Measurements from ENCODE around the gene APBB2.

The APBB2 gene

DNA sequence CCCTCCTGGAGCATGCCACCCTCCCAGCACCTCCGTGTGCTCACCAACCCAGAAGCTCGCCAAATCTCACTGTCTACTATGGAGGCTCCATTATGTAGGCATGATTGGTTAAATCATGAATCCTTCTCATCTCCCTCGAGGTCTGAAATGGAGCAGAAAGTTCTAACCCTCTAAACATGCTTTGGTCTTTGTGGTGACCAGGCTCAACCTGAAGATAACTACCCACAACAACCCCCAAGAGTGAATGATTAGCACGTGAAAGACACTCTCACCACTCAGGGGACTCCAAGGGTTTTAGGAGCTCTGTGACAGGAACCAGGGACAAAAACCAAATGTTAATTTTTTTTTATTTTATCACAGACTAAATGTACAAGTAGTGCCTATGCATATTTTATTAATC is 47.2 kb downstream of the APBB2 start:
- no peak for TF ChIP-seq CTCF (conservative IDR thresholded peaks at IDR 0.05)
- H3K27ac ChIP-seq, result no peak overlapping the region

GRCh38 chr4:41164405-41164804 is 49.9 kb downstream of the APBB2 start:
- no peak overlapping the region for H3K27ac ChIP-seq
- TF ChIP-seq CTCF (conservative IDR thresholded peaks at IDR 0.05), result no peak

DNA sequence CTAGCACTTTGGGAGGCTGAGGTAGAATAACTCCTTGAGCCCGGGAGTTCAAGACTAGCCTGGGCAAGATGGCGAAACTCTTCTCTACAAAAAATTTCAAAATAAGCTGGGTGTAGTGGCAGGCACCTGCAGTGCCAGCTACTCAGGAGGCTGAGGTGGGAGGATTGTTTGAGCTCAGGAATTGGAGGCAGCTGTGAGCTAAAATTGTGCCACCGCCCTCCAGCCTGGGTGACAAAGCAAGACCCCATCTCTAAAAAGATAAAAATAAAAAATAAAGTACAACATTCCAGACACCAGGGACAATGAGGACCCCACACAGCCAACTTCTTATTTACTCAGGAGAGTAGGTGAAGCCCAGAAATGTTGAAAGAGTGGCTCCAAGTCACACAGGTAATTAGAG is 53.0 kb downstream of the APBB2 start:
- no peak for TF ChIP-seq CTCF (conservative IDR thresholded peaks at IDR 0.05)

GRCh38 chr4:41160856-41161255 is 53.5 kb downstream of the APBB2 start:
- TF ChIP-seq CTCF (conservative IDR thresholded peaks at IDR 0.05), result no peak
- no peak overlapping the region for H3K27ac ChIP-seq

More for the DNA sequence above, 53.0 kb downstream of the APBB2 start:
- H3K27ac ChIP-seq, result no peak overlapping the region

DNA sequence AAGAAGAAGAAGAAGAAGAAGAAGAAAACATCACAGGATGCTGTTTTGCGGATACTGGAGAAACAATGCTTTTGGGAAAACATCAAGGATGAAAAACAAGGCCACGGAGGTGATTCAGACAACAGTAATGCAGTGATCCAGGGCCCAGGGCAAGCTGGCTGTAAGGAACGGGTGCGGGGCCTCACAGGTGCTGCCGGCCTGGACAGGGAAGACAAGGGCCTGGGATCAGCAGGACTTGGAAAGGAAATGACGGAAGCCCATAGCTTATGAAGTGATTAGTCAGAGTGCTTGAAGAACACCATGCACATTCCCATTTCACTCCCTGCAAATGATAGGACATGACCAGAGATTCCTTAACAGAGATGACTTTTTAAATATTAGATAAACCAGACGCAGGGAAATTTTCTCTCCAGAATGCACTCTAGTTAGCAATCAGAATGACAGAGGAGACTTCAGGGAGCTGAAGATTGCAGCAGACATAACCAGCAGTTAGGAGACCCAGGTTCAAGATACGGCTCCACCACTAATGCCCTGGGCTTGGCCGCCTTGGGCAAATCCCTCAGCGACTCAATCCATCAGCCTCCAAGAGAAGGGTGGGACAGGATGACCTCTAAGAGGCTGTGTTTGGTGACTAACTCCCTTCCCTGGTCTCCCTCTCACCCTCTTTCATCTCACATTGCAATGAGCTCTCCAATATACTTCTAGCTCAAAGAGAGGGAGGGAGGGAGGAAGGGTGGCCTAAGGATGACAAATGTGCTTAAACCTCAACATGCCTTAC is 54.1 kb downstream of the APBB2 start:
- TF ChIP-seq CTCF (conservative IDR thresholded peaks at IDR 0.05), result no peak
- no peak overlapping the region for H3K27ac ChIP-seq

DNA sequence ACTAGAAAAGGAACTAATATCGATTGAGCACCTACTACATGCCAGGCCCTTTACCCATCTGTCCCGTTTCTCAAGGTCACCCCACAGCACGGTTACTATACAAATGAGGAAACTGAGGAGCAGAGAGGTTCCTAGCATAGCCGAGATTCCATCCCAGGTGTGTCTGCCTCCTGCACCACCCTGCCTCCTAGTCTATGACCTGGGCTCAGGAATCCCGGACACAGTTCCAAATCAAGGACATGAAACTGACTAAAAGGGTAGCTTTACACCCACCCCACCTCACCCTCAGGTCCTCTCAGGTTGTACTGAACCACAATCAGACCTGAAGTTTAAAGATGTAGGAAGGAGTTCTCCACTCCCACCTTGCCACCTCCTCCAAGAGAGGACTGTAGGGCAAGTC is 55.6 kb downstream of the APBB2 start:
- no peak overlapping the region for H3K27ac ChIP-seq

DNA sequence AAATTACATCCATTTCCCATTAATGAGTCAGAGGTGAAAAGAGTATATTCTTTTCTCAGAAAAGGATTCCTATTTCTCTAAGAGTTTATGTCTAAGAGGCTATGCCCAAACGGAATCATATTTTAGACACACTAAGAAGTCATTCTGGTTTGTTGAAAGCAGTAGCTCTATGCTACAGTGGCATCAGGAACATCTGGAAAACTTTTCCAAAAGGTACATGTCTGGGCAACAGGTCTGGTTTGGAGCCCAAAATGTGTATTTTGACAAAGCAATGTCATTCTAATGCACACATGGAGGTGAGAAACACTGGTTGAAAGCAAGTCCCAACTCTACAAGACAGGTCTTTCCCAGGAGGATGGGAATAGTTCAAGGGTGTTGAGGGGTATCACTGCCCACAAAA is 56.1 kb downstream of the APBB2 start:
- no peak overlapping the region for H3K27ac ChIP-seq
- no peak for TF ChIP-seq CTCF (conservative IDR thresholded peaks at IDR 0.05)

More for the DNA sequence above, 55.6 kb downstream of the APBB2 start:
- no peak for TF ChIP-seq CTCF (conservative IDR thresholded peaks at IDR 0.05)

All from VCaP (cell line).